Suprapubic skin (tissue), 4 donors: ENCODE measurements around the gene CPB2.

Experiments used
- CTCF ChIP-seq, 2 donors: fragments of 200-600 bp in 1 of 2; fragments of 450-650 bp in 1 of 2; sonication (generic) in 1 of 2; IDR thresholded peaks; one replicate each; pipeline ENCODE4 v1.5.1; 2016 to 2019; ENCODE audit warnings: antibody characterized with exemption in 2 of 2, mild to moderate bottlenecking in 1 of 2, moderate library complexity in 1 of 2
- POLR2A ChIP-seq, 2 donors: fragments of 450-650 bp; IDR thresholded peaks; one replicate each; pipeline ENCODE4 v1.6.1; 2017; ENCODE audit warnings: antibody characterized with exemption in 2 of 2, mild to moderate bottlenecking in 2 of 2, moderate library complexity in 2 of 2
- POLR2AphosphoS5 ChIP-seq, 3 donors: sonication (generic); formaldehyde crosslinking; IDR thresholded peaks; one replicate each; pipeline ENCODE4 v1.6.1; 2017; ENCODE audit warnings: antibody characterized with exemption in 3 of 3

GRCh38 chr13:46124531-46124966, 19.7 kb upstream of the CPB2 start:
- no peak for TF ChIP-seq CTCF (IDR thresholded peaks at IDR 0.05)
- TF ChIP-seq POLR2A (IDR thresholded peaks at IDR 0.05): no peak
- TF ChIP-seq POLR2AphosphoS5 (IDR thresholded peaks at IDR 0.05): no peak
